ENCODE data around the gene EFHD2.

DNA sequence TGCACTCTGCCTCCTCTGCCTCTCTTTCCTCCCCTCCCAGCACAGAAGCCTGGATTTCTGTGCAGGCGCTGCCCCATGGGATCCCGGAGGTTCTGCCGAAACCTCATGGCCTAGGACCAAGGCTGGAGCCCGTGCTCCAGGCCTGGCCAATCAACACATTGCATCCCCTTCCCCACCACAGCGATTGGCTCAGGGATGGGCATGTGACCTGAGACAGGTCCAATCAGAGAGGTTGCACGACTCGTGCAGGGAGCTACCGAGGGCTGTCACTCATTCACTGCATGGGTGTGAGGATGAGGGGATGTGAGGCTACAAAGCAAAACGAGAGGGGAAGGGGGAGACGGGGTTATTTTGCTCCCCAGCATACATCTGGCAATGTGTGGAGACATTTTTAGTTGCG, 62.9 kb downstream of the EFHD2 start:
- TF ChIP-seq, protein P1, sequence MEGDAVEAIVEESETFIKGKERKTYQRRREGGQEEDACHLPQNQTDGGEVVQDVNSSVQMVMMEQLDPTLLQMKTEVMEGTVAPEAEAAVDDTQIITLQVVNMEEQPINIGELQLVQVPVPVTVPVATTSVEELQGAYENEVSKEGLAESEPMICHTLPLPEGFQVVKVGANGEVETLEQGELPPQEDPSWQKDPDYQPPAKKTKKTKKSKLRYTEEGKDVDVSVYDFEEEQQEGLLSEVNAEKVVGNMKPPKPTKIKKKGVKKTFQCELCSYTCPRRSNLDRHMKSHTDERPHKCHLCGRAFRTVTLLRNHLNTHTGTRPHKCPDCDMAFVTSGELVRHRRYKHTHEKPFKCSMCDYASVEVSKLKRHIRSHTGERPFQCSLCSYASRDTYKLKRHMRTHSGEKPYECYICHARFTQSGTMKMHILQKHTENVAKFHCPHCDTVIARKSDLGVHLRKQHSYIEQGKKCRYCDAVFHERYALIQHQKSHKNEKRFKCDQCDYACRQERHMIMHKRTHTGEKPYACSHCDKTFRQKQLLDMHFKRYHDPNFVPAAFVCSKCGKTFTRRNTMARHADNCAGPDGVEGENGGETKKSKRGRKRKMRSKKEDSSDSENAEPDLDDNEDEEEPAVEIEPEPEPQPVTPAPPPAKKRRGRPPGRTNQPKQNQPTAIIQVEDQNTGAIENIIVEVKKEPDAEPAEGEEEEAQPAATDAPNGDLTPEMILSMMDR (IDR thresholded peaks at IDR 0.05) = no peak
- TF ChIP-seq POLR2A (IDR thresholded peaks at IDR 0.05) = no peak
